Measurements from ENCODE around the gene LINS1. TPM values are rescaled to one million over a fixed set of nuclear protein-coding genes. Genes with fewer than 3 reads are reported as not detected.
A peak's percentile ranks its signal among the peaks of the same experiment; 100 is the strongest.
"Not testable (repeated sequence)": the region's sequence is repeated elsewhere in the genome, so short reads cannot be mapped to it uniquely, and the experiment has no call there.

Gene LINS1
- total and polyA plus RNA-seq, 3 experiments from 2014 or later, result 29.6 to 46.1 (median 31.0) TPM

DNA sequence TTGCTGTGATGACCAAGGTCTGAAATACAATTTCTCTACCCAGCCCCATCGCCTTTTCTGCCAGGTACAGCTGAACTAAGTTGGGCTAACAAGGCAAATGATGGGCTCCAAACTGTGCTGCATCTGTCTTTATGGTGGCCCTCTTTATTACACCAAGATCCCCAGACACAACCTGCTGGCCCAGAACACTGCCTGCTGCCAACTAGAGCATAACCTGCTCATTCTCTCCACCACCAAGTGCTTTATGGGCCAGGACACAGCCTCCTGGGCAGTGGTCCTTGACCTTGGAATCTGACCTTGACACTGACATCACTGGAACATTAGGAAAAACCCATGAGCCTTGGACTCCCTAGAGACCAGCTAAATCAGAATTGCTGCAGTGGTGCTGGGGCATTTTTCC lies 3.3 kb downstream of the LINS1 start:
- no peaks in the 10 kb centered on the region for H3K36me3 ChIP-seq (ENCODE audit: insufficient read depth, low read length)
- peaks cover 80% of the 10 kb centered on the region for H3K4me1 ChIP-seq (ENCODE audit: insufficient read depth, low read length)
- H3K4me1 Mint-ChIP-seq, result peaks cover 45 to 63% (median 61%) of the 10 kb centered on the region in 3 donors
- no peaks in the 10 kb centered on the region for H3K27me3 ChIP-seq (ENCODE audit: insufficient read depth, low read length, poor library complexity, severe bottlenecking)
- peak overlapping the region in 5 of 7 donors; percentile 8 to 25 (median 20) for H3K4me3 Mint-ChIP-seq
- DNase-seq, result no peak
- peaks cover 0 to 7% (median 0%) of the 10 kb centered on the region in 3 donors for H3K36me3 Mint-ChIP-seq
- H3K27ac Mint-ChIP-seq, result peak overlapping the region; percentile 80 to 100 (median 87)
- no peaks in the 10 kb centered on the region for H3K9me3 ChIP-seq (ENCODE audit: low read length)
- ChIA-PET CTCF (interaction anchor here (0.9 to 1.1 kb wide), 3 partner anchors 11 to 259 kb away, joined by 3 read pairs; no protein-coding TSS in a partner anchor), POLR2A (interaction anchor here (0.9 kb wide), 1 partner anchor 9 kb away, joined by 3 read pairs; no protein-coding TSS in a partner anchor)
- no peak overlapping the region for H3K27ac ChIP-seq (ENCODE audit: low read depth, low read length)
- H3K4me3 ChIP-seq (ENCODE audit: low read length), result no peak overlapping the region
- H3K27me3 Mint-ChIP-seq, result no peaks in the 10 kb centered on the region
- H3K9me3 Mint-ChIP-seq, result no peaks in the 10 kb centered on the region

DNA sequence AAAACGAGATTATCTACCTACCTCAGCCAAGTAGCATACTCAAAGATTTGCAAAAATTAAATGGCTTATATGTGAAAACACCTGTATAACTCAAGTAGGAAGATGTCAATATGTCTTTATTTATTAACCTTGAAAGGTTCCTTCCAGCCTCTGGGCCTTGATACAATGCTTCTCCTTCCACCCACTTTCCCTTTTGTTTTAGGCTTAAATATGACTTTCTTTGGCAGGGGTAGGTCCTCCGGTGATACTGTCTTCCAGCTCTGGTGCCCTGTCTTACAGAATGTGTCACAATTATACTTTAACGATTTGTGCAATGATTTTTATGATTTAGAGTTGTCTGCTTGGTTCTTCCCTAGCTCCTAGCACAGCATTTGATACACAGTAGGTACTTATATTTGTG lies 4.1 kb downstream of the LINS1 start:
- Mint-ChIP-seq H3K36me3 (peaks cover 0 to 4% (median 0%) of the 10 kb centered on the region in 3 donors), H3K27ac (peak overlapping the region; percentile 85 to 100 (median 96)), H3K4me3 (peak overlapping the region; percentile 43 to 91 (median 63)), H3K9me3 (no peaks in the 10 kb centered on the region), H3K27me3 (no peaks in the 10 kb centered on the region), H3K4me1 (peaks cover 45 to 63% (median 61%) of the 10 kb centered on the region in 3 donors)
- Histone ChIP-seq H3K4me3 (ENCODE audit: low read length) (peak overlapping the region; percentile 47), H3K9me3 (ENCODE audit: low read length) (no peaks in the 10 kb centered on the region), H3K27ac (ENCODE audit: low read depth, low read length) (peak overlapping the region; percentile 64), H3K36me3 (ENCODE audit: insufficient read depth, low read length) (no peaks in the 10 kb centered on the region), H3K4me1 (ENCODE audit: insufficient read depth, low read length) (peaks cover 80% of the 10 kb centered on the region), H3K27me3 (ENCODE audit: insufficient read depth, low read length, poor library complexity, severe bottlenecking) (no peaks in the 10 kb centered on the region)
- DNase-seq, result no peak
- ChIA-PET POLR2A (interaction anchor here (0.9 kb wide), 1 partner anchor 8 kb away, joined by 3 read pairs; no protein-coding TSS in a partner anchor), CTCF (interaction anchor here (0.7 to 1.1 kb wide), 4 partner anchors 10 to 259 kb away, joined by 3 to 4 read pairs (median 3); no protein-coding TSS in a partner anchor)

DNA sequence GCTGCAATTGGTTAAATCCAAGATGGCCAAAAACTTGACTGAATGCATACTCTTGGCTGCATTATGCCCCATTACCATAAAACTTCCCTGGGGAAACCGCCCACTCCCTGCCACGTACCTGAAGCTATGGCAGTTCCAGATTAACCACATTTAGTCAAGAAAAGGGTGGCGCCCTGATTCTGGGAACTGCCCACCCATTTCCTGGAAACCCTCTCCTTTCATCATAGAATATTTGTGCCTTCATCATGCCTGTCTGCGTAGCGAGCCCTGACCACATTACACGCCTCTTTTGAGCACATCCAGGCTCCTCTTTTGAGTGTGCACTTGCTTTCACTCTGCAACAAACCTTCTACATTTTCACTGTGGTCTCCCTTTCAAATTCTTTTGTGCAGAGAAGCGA lies 5.2 kb downstream of the LINS1 start:
- H3K4me1 ChIP-seq (ENCODE audit: insufficient read depth, low read length), result peaks cover 90% of the 10 kb centered on the region
- no peaks in the 10 kb centered on the region for H3K9me3 ChIP-seq (ENCODE audit: low read length)
- ChIA-PET POLR2A (no interaction called here), CTCF (interaction anchor here (2.3 to 2.7 kb wide), 2 partner anchors 24 to 247 kb away, joined by 10 to 14 read pairs; no protein-coding TSS in a partner anchor)
- H3K4me3 ChIP-seq (ENCODE audit: low read length), result peak overlapping the region; percentile 47
- H3K27ac Mint-ChIP-seq, result peak overlapping the region; percentile 90 to 100 (median 96)
- peaks cover 54 to 71% (median 71%) of the 10 kb centered on the region in 3 donors for H3K4me1 Mint-ChIP-seq
- DNase-seq, result peak; percentile 60 to 94 (median 86)
- H3K27me3 ChIP-seq (ENCODE audit: insufficient read depth, low read length, poor library complexity, severe bottlenecking), result no peaks in the 10 kb centered on the region
- peaks cover 0 to 2% (median 2%) of the 10 kb centered on the region in 3 donors for H3K36me3 Mint-ChIP-seq
- H3K4me3 Mint-ChIP-seq, result peak overlapping the region; percentile 82 to 93 (median 84)
- H3K27me3 Mint-ChIP-seq, result no peaks in the 10 kb centered on the region
- H3K9me3 Mint-ChIP-seq, result no peaks in the 10 kb centered on the region
- H3K36me3 ChIP-seq (ENCODE audit: insufficient read depth, low read length), result no peaks in the 10 kb centered on the region
- H3K27ac ChIP-seq (ENCODE audit: low read depth, low read length), result peak overlapping the region; percentile 64

DNA sequence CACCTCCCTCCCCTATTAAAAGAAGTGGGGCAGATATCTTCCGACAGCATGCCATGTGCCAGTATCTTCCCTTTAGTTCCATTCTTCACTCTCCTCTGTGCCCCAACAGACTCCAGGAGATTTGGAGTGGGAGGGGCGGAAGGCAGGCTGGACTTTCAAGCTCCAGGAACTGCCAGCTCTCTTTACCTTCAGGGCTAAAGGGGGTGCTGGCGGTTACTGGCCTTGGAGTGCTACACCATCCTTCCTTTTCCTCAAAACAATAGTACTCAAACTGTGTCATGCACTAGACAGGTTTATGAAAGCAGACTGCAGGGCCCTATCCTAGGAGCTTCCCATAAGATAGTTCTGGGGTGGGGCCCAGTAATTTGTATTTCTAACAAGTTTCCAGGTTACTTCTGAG lies 6.0 kb downstream of the LINS1 start:
- Mint-ChIP-seq H3K4me1 (peaks cover 62 to 79% (median 74%) of the 10 kb centered on the region in 3 donors), H3K9me3 (no peaks in the 10 kb centered on the region), H3K27me3 (no peaks in the 10 kb centered on the region), H3K27ac (peak overlapping the region; percentile 90 to 100 (median 96)), H3K4me3 (peak overlapping the region; percentile 82 to 93 (median 84)), H3K36me3 (peaks cover 0 to 7% (median 5%) of the 10 kb centered on the region in 3 donors)
- POLR2A ChIA-PET, result no interaction called here
- peak overlapping the region; percentile 47 for H3K4me3 ChIP-seq (ENCODE audit: low read length)
- CTCF ChIA-PET, result interaction anchor here (1.2 to 2.7 kb wide), 3 partner anchors 10 to 246 kb away, joined by 4 to 14 read pairs (median 10); no protein-coding TSS in a partner anchor
- no peak for DNase-seq
- peaks cover 90% of the 10 kb centered on the region for H3K4me1 ChIP-seq (ENCODE audit: insufficient read depth, low read length)
- H3K27ac ChIP-seq (ENCODE audit: low read depth, low read length), result peak overlapping the region; percentile 64
- H3K9me3 ChIP-seq (ENCODE audit: low read length), result no peaks in the 10 kb centered on the region
- H3K36me3 ChIP-seq (ENCODE audit: insufficient read depth, low read length), result no peaks in the 10 kb centered on the region
- H3K27me3 ChIP-seq (ENCODE audit: insufficient read depth, low read length, poor library complexity, severe bottlenecking), result no peaks in the 10 kb centered on the region

DNA sequence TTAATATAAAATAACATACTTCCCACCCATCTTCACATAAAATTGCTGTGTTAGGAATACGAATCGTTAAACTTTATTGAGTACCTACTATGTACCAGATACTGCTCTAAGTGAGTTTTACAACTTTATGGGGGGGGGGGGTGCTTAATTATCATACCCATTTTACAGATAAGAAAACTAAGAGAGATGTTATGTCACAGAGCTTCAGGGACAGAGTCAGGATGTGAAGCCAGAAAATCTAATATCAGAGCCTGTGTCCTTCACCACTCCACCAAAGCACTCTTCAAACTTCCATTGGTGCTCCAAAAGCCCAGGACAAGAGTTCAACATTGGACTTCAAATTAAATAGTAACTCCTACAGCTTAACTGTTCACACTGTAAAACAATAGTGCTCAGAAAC lies 8.6 kb downstream of the LINS1 start:
- ChIA-PET CTCF (interaction anchor here (0.6 kb wide), 1 partner anchor 687 kb away, joined by 4 read pairs; no protein-coding TSS in a partner anchor), POLR2A (no interaction called here)
- peak overlapping the region; percentile 23 to 90 (median 61) for H3K27ac Mint-ChIP-seq
- peaks cover 6 to 17% (median 9%) of the 10 kb centered on the region in 3 donors for H3K36me3 Mint-ChIP-seq
- no peaks in the 10 kb centered on the region for H3K27me3 ChIP-seq (ENCODE audit: insufficient read depth, low read length, poor library complexity, severe bottlenecking)
- peak overlapping the region in 1 of 7 donors; percentile 15 for H3K4me3 Mint-ChIP-seq
- no peak for DNase-seq
- H3K9me3 ChIP-seq (ENCODE audit: low read length), result peaks cover 5% of the 10 kb centered on the region
- no peak overlapping the region for H3K27ac ChIP-seq (ENCODE audit: low read depth, low read length)
- no peak overlapping the region for H3K4me3 ChIP-seq (ENCODE audit: low read length)
- H3K4me1 ChIP-seq (ENCODE audit: insufficient read depth, low read length), result peaks cover 69% of the 10 kb centered on the region
- peaks cover 64 to 85% (median 73%) of the 10 kb centered on the region in 3 donors for H3K4me1 Mint-ChIP-seq
- peaks cover 0 to 3% (median 0%) of the 10 kb centered on the region in 5 donors for H3K9me3 Mint-ChIP-seq
- no peaks in the 10 kb centered on the region for H3K36me3 ChIP-seq (ENCODE audit: insufficient read depth, low read length)
- no peaks in the 10 kb centered on the region for H3K27me3 Mint-ChIP-seq

DNA sequence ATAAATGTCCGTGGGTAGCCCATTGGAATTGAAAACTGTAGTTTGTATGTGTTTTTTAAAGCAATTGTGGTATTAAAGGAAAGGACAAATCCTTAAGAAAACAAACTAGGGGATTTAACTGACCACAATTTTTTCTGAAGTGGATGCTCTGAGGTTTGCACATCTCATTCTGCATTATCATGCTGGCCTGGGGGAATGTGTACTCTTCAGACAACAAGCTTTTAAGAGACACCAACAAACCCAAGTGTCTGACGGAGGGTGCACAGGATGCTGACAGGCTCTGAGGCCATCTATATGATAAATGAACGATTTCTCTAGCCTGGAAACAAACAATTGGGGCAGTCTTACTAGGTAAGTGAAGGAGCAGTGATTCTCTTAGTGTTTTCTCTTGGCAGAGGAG lies 9.1 kb downstream of the LINS1 start:
- peak overlapping the region in 7 of 8 donors; percentile 28 to 90 (median 53) for H3K27ac Mint-ChIP-seq
- no peaks in the 10 kb centered on the region for H3K27me3 Mint-ChIP-seq
- CTCF ChIA-PET, result no interaction called here
- Histone ChIP-seq H3K9me3 (ENCODE audit: low read length) (peaks cover 5% of the 10 kb centered on the region), H3K27ac (ENCODE audit: low read depth, low read length) (no peak overlapping the region), H3K4me1 (ENCODE audit: insufficient read depth, low read length) (peaks cover 64% of the 10 kb centered on the region), H3K27me3 (ENCODE audit: insufficient read depth, low read length, poor library complexity, severe bottlenecking) (no peaks in the 10 kb centered on the region), H3K36me3 (ENCODE audit: insufficient read depth, low read length) (no peaks in the 10 kb centered on the region), H3K4me3 (ENCODE audit: low read length) (no peak overlapping the region)
- peaks cover 61 to 80% (median 73%) of the 10 kb centered on the region in 3 donors for H3K4me1 Mint-ChIP-seq
- peaks cover 7 to 18% (median 13%) of the 10 kb centered on the region in 3 donors for H3K36me3 Mint-ChIP-seq
- peak overlapping the region in 2 of 7 donors; percentile 10 to 37 for H3K4me3 Mint-ChIP-seq
- DNase-seq, result no peak
- POLR2A ChIA-PET, result no interaction called here
- peaks cover 0 to 4% (median 0%) of the 10 kb centered on the region in 5 donors for H3K9me3 Mint-ChIP-seq

DNA sequence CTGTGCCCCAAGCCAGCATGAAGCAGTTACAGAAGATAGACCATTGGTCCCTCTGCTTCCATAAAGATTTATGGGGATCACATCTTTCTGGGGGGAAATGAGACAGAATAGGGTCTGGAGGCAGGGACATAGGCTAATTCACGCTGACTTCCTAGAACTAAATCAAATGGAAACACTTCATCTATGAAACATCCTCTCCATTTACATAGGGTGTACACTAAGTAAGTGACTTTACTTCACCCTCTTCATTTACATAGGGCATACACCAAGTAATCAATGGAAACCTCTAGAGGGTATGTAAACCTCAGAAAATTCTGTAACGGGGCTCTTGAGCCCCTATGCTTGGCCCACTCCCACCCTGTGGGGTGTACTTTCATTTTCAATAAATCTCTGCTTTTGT lies 10.1 kb downstream of the LINS1 start:
- H3K27me3 Mint-ChIP-seq, result no peaks in the 10 kb centered on the region
- peaks cover 9 to 21% (median 15%) of the 10 kb centered on the region in 3 donors for H3K36me3 Mint-ChIP-seq
- peaks cover 55% of the 10 kb centered on the region for H3K4me1 ChIP-seq (ENCODE audit: insufficient read depth, low read length)
- no peak for DNase-seq
- peak overlapping the region in 4 of 8 donors; percentile 21 to 71 (median 50) for H3K27ac Mint-ChIP-seq
- no peak overlapping the region for H3K4me3 ChIP-seq (ENCODE audit: low read length)
- H3K27me3 ChIP-seq (ENCODE audit: insufficient read depth, low read length, poor library complexity, severe bottlenecking), result no peaks in the 10 kb centered on the region
- ChIA-PET POLR2A (no interaction called here), CTCF (no interaction called here)
- H3K9me3 Mint-ChIP-seq, result peaks cover 0 to 5% (median 0%) of the 10 kb centered on the region in 5 donors
- peaks cover 5% of the 10 kb centered on the region for H3K9me3 ChIP-seq (ENCODE audit: low read length)
- peaks cover 53 to 75% (median 73%) of the 10 kb centered on the region in 3 donors for H3K4me1 Mint-ChIP-seq
- H3K27ac ChIP-seq (ENCODE audit: low read depth, low read length), result no peak overlapping the region
- H3K4me3 Mint-ChIP-seq, result no peak overlapping the region
- no peaks in the 10 kb centered on the region for H3K36me3 ChIP-seq (ENCODE audit: insufficient read depth, low read length)

DNA sequence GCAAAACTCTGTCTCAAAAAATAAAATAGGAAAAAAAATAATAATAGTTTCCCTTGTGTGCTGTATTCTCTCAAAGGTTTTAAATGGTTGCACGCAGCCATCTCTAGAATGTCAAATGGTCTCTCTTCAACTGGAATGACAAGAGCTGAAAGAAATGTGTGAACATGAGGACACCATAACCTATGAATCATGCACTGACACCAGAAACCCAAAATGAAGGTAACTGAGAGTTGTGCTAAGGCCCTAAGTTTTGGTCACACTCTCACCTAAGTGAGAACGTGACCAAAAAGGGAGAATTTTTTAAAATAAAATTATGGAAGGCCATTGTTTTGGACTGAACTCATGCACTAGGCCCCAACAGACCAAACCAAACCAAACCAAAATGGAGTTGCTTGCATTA lies 10.8 kb downstream of the LINS1 start:
- H3K27ac Mint-ChIP-seq, result peak overlapping the region in 1 of 8 donors; percentile 60

More for the DNA sequence above, 10.8 kb downstream of the LINS1 start:
- H3K9me3 Mint-ChIP-seq; H3K9me3 ChIP-seq (ENCODE audit: low read length); H3K4me3 ChIP-seq (ENCODE audit: low read length); H3K27ac ChIP-seq (ENCODE audit: low read depth, low read length); DNase-seq; H3K4me3 Mint-ChIP-seq; POLR2A ChIA-PET; H3K27me3 Mint-ChIP-seq; CTCF ChIA-PET; H3K36me3 ChIP-seq (ENCODE audit: insufficient read depth, low read length); H3K27me3 ChIP-seq (ENCODE audit: insufficient read depth, low read length, poor library complexity, severe bottlenecking): not testable (repeated sequence)
- peaks cover 50% of the 10 kb centered on the region for H3K4me1 ChIP-seq (ENCODE audit: insufficient read depth, low read length)
- Mint-ChIP-seq H3K36me3 (peaks cover 10 to 23% (median 16%) of the 10 kb centered on the region in 3 donors), H3K4me1 (peaks cover 47 to 70% (median 70%) of the 10 kb centered on the region in 3 donors)
